CD4-positive, alpha-beta T cell treated with Interleukin-12 subunit alpha and Interleukin-12 subunit beta, for 1 hour (primary cell): Measurements from ENCODE around the gene SIRT6.
"Not testable (repeated sequence)": the region's sequence is repeated elsewhere in the genome, so short reads cannot be mapped to it uniquely, and the experiment has no call there.

Experiments used
- DNase-seq: peaks from one replicate; pipeline ENCODE4 v3.0.0-alpha.2; 2020

SIRT6 gene

DNA sequence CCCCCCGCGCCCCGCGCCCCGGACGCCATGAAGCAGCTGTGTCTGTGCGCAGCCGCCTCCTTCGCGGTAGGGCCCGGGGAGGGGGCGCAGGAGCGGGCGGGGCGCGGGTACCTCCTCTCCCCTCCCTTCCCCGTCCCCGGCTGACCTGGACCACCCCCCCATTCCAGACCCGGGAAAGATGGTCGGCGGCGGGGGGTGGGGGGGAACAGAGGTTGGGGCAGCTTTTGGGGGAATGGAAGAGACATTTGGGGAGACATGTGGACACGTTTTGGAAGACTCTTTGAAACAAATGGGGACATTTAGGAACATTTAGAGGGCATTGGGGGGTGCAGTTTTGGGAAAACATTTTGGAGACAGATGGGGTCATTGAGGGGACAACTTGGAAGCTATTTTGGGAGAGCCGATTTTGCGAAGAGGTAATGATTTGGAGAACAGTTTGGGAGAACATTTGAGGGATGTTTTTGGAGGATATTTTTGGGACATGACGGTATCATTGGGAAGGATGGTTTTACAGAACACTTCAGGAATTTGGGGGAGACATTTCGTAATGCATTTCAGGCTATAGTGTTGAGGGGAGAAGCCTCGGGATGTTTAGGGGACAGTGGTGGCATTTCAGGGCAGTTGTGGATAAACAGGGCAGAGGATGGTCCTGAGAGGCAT lies 16.2 kb upstream of the SIRT6 start:
- DNase-seq = no peak

DNA sequence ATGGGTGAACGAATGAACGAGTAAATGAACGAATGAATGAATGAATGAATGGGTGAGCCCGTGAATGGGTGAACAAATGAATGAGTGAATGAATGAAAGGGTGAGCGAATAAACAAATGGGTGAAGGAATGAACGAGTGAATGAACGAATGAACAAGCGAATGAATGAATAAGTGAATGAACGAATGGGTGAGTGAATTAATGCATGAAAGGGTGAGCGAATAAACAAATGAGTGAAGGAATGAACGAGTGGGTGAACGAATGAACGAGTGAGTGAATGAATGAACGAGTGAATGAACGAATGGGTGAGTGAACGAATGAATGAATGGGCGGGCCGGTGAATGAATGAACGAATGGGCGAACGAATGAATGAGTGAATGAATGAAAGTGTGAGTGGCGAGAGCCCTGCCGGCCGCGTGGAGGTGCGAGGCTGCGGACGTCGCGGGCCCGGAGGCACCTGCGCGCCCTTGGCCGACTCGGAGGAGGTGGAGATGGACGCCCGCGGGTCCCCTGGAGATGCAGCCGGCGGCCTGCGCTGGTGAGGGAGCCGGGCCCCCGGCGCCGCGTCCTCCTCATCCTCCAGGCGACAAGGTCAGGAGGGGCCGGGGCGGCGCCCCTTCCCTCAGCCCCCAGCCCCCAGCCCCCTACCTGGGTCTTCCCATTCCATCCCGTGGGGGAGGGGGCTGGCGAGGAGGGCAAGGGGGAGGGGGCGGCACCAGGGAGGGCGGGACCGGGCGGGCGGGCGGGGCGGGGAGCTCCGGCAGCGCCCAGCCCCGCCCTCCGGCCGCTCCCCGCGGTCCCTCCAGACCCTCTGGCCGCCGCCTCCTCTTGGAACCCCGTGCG lies 15.5 kb upstream of the SIRT6 start:
- no peak for DNase-seq

DNA sequence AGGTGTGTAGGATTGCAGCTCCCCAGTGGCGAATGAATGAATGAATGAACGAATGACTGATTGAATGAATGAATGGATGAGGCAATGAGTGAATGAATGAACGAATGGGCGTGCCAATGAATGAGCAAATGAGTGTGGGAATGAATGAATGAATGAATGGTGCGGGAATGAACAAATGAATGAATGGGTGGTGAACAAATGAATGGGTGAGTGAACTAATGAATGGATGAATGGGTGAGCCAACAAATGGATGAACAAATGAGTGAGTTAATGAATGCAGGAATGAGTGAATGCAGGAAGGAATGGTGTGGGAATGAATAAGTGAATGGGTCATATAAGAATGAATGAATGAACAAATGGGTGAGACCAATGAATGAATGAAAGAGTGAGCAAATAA lies 14.9 kb upstream of the SIRT6 start:
- no peak for DNase-seq

DNA sequence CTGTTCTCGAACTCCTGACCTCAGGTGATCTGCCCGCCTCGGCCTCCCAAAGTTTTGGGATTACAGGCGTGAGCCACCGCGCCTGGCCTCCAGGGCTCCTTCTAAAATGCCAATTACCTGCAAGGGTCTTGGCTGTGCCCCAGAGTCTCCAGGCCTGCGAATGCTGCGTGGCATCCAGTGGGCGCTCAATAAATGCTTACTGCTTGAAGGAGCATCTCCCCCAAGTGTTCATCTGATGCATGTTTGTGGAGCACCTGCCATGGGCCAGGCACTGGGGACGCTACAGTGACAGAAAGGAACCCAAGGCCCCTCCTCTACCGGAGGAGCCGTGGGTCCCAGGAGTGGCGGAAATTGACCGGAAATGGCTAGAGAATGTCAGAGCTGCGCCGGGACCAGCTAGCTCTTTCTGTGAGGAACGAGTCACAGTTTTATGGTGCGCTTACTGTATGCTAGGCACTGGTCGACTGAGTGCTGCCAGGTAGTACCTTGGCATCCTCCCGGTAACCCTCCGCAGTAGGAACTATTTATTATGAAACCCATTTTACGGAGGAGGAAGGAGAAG lies 14.3 kb upstream of the SIRT6 start:
- DNase-seq = no peak

DNA sequence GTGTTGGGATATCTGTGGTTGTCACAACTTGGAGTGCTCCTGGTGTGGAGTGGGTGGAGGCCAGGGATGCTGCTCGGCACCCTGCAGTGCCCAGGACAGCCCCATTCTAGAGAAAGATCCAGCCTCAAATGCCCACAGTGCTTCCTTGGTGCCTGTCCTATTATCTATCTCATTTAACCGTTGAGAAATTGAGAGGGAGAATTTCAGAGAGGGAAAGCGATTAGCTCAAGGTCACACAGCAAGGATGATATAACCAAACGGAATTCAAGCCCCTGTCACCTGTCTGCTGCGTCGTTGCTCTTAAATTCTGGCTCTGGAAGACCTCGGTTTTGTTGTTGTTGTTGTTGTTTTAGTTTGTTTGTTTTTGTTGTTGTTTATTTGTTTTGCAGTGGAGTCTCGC lies 13.6 kb upstream of the SIRT6 start:
- DNase-seq = no peak

DNA sequence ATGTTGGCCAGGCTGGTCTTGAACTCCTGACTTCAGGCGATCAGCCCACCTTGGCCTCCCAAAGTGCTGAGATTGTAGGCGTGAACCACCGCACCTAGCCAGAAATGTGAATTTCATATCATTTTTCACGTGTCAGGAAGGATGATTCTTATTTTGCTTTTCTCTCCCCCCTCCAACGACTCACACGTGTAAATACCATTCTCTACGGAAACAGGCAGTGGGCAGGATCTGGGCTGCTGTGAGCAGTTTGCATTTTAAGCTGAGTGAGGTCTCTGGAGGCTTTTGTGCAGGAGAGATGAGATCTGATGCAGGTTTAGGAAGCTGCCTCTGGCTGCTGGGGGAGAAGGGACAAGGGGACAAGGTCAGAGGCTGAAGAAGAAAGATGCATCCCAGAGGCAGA lies 12.0 kb upstream of the SIRT6 start:
- DNase-seq = no peak

DNA sequence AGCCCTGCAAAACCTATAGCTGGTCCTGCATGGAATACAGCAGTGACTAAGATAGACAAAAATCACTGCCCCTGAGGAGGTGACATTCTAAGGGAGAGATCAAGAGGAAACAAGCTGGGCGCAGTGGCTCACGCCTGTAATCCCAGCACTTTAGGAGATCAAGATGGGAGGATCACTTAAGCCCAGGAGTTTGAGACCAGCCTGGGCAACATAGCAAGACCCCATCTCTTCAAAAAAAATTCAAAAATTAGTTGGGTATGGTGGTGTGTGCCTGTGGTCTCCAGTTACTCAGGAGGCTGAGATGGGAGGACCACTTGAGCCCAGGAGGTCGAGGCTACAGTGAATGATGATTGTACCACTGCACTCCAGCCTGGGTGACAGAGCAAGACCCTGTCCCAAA lies 10.2 kb upstream of the SIRT6 start:
- DNase-seq = not testable (repeated sequence)

DNA sequence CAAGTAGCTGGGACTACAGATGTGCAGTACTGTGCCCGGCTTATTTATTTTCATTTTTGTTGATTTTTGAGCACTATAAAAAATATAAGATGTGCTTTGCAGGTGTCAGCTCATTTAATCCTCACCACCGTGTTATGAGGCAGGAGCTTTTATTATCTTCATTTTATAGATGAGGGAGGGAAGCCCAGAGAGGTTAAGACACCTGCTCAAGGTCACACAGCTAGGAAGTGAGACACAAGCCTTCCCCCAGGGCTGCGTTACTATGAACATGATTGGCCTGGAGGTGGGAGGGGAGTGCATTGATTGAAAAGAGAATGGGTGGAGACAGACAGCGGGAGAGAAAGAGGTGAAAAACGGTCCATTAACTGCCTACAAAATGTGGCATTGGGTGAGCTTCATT lies 7.3 kb upstream of the SIRT6 start:
- no peak for DNase-seq

DNA sequence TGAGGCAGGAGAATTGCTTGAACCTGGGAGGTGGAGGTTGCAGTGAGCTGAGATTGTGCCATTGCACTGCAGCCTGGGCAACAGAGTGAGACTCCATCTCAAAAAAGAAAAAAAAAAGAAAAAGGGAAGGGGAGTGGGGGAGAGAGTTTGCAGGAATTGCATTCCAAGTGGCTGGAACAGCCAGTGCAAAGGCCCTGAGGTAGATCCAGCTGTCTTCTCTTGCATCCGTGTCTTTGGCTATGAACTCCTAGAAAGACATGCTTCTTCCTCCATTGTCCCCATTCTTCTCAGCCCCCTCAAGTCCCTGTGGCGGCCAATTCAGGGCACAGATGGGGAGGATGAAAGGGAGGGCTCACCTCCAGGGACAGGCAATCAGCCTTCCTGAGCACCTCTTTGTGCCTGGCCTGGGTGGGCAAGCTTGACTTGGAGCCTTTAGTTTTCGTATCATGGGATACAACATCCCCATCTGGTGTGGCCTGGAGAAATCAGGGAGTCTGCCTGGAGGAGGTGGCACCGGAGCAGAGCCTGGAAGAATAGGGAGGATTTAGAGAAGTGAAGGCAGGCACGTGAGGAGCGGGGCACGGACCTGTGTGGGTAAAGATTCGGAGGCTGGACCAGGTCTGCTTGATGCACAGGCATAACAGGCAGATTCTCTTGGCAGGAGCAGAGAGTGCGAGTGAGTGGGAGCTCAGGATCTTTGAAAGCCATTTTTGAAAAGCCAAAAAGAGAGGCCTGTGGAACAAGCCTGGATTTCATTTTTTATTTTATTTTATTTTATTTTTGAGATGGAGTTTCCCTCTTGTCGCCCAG lies 5.2 kb upstream of the SIRT6 start:
- no peak for DNase-seq

DNA sequence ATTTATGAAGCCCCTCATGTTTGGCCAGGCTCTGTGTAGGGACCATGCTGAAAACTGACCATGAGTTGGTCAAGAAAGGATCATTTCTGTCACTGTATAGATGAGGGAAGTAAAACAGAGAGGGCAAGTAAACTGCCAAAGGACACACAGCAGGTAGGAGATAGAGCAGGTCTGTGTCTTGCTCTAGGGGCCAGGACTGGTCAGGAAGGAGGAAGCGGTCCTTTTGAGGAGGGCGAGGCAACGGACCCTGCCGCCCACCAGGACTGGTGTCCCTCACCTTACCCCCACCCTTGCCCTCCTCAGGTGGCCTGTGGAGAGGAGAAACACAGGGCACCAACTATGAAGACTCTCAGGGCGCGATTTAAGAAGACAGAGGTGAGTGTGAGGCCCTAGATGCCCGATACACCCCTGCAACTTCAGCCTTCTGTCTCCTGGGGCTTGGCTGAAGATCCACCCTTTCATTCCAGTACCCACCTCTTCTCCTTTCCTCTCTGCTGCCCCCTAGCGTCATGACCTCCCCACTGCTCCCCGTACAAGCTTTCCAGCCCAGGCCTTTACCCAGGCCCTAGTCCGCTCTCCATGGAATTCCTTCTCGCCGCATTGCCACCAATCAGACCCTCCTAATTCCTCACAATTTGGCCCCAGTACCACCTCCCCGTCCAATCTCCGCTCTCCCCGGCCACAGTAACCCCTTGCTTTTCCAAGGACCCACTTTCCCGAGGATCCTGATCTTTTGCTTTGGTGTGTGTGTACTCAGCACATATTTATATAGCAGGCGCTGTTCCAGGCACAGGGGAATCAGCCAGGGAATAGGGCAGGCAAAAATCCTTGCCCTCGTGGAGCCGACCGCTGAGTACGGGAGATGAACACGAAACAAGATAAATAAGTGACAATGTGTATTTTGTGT lies 4.0 kb upstream of the SIRT6 start:
- DNase-seq = peak; percentile 78

DNA sequence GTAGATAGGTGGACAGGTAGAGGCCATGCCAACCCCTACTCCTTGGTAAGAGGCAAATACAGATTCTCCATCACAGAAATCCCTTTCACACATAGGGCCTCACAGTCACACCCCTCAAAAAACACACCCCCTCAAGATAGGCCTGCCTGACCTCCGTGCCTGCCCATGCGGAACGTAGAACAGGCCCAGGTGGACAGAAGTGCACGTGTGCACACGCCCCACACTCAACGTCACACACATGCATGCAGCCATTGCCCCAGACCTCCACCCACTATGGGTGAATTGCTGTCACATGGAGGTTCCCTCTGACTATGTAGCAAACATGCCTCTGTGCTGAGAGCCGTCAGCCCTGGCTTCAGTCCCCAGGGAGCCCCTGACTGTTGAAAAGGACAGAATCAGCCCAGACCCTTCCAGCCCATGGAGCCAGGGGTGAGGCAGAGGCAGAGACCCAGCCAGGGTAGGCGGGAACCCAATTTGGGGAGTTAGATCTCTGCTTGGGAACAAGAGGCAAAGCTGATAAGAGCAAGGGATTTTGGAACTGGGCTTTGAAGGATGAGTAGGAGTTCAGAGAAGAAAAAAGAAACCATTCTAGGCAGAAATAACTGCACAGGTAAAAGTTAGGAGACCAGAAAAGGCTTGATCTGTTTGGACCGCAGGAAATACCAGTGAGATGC lies 3.2 kb upstream of the SIRT6 start:
- DNase-seq = no peak

DNA sequence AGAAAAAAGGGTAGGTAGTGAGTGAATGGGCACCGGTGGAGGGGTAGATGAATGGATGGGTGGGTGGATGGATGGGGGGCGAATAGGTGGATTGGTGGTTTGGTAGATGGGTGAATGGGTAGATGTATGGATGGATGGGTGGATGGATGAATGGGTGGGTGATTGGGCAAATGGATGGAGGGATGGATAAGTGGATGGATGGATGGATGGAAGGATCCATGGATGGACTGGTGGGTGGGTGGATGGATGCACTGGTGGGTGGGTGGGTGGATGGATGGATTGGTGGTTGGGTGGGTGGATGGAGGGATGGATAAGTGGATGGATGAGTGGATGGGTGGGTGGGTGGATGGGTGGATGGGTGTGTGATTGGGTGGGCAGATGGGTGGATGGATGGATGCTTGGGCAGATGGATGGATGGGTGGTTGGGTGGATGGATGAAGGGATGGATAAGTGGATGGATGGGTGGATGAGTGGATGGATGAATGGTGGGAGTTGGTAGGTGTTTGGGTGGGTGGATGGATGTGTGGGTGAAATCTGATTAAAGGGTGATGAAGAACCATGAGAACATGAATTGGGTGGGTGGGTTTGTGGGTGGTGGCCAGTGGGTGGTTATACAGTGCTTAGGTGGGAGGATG lies 2.5 kb upstream of the SIRT6 start:
- no peak for DNase-seq

DNA sequence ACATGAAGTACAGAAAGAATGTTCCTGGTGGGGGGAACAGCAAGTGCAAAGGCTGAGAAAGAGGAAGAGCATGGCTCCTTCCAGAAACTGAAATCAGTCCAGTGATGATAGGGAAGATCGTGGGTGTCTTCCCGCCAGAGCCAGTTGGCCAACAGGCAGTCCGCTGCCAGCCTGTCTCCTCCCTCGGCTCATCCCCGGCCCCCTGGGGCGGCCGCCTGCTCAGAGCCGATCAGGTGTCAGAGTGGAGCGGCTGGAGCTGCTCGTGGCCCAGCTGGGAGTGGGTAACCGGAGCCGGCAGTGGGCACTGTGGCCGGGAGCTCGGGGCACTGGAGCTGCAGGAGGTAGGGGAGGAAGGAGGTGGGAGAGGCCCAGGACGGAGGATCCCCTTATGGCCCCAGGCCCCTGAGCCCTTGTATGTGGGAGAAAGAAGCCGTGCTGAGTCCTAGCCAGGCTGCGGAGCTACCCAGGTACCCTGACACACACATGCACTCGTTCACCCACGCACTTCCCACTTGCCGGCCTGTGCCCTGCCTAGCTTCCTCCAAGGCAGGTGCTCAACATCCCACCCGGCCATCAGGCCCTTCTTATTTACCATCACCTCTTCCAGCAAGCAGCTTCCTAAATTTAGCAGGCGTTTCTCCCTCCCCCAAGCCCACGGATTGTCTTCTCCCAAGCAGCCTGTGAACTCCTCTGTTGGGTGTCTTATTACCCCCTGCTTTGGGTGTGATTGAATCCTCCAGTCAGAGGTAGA lies 1.8 kb upstream of the SIRT6 start:
- no peak for DNase-seq

DNA sequence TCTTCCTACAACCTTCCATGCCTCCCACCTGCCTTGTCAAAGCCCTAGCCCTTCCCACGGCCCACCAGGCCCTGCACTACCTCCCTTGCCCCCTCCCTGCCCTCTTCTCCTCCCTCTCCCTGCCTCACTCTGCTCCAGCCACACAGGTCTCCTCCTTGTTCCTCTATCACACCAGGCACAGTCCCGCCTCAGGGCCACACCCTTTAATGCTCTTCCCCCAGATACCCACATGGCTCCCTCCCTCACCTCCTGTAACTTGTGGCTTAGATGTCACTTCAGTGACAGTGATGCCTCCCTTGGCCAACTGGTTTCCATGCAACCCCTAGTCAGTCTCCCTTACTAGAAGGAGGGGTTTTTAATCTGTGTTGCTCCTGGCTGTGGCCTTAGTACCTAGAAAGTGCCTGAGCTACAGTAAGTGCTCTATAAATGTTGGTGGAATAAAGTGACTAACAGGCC lies 1.3 kb downstream of the SIRT6 start:
- no peak for DNase-seq

DNA sequence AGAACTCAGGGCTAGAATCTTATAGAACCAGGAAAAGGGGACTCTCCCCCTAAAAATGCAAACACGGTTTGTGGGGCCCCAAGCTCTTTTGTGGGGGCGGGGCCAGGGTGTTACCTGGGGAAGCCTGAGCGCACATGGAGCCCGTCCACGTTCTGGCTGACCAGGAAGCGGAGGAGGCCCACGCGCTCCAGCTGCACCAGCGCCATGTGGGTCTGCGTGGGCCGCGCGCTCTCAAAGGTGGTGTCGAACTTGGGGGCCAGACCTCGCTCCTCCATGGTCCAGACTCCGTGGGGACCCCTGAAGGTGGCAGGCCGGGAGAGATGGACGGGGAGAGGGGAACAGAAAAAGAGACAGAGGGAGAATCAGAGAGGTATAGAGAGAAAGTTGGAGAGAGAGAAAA lies 3.4 kb downstream of the SIRT6 start:
- DNase-seq = no peak

DNA sequence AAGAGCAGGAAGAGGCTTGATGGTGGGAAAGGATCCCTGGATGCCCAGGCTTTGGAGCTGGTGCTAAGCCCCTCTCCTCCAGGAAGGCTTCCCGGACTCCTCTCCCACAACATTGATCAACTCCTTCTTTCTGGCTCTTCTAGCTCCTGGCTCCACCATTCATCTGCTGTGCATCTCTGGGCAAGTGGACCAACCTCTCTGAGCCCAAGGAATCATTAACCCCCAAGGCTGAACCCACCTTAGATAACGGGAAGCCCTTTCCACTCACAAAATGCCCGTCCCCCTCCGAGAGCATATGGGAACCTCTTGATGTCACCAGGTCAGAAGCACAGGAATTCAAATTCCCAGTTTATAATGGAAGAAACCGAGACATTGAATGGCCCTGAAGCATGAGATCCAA lies 5.2 kb downstream of the SIRT6 start:
- no peak for DNase-seq

DNA sequence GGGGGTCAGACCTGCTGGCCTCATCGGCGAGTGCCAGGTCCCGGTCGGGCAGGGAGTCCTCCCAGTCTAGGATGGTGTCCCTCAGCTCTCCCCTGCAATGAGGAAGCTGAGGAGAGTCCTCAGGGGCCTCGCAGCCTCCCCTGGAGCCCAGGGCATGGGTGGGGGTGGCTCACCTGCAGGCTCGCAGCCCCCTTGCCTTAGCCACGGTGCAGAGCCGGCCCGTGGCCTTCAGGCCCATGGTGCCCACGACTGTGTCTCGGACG lies 6.8 kb downstream of the SIRT6 start:
- DNase-seq = no peak

DNA sequence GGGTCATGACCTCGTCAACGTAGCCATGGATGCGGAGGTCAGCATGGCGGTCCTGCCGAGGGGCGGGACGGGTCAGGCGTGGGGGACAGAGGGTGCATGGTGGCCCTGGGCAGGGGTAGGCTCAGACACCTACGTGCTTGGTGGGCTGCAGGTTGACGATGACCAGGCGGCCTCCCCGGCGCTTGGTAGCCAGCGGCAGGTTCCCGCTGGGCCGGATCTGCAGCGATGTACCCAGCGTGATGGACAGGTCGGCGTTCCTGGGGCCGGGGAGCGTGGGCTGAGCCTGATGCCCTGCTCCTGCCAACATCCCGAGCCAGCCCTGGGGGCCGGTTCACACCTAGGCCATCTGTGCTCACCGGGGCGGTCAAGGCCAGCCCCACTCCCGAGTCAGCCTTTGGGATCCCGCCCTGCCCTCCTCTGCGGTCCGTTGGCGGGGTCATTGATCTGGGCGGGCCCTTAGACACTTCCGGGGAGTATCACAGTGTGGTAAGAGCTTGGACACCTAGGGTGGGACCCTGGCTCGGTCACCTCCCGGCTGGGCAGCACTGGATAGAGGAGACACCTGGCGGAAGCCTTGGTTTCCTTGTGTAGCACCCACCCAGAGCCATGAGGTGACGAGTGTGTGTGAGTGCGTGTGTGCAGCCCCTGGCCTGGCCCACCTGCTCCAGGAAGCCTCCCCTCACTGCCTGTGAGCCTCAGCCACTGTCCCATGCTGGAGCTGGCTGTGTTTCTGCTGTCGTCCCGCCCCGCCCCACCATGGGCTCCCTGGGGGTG lies 7.3 kb downstream of the SIRT6 start:
- DNase-seq = no peak

DNA sequence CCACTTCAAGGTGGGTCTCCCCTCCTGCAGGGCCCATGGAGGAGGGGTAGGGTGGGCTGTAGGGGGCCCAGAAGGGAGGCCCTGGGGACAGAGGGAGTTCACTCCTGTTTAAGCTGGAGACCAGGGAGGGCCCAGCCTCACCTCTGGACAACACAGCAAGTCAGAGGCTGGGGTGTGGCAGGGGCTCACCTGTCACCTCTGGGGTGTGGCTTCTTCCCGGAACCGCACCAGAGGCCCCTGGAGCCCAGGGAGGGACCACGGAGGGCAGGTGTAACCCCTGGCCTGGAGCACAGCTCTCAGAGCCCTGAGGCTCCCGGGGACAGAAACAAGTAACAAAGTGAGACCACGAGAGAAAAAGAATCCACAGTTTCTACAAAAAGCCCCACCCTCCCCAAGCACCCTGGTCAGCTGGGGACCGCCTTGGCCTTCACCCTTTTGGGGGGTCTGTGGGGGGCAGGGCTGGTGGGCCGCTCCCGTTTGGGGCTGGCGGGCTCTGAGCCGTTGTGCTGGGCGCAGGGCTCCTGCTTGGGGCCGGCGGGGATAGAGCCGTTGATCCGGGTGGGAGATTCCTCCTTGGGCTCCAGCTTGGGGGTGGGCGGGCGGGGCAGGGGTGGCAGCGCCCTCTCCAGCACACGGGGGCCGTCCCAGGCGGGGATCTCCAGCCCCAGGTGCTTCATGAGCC lies 8.0 kb downstream of the SIRT6 start:
- DNase-seq = no peak
